Trophoblast cell (in vitro differentiated cells and primary cell): ENCODE results near the gene EEF2KMT.
"Not testable (repeated sequence)": the region's sequence is repeated elsewhere in the genome, so short reads cannot be mapped to it uniquely, and the experiment has no call there.

ENCODE experiments used
- DNase-seq, 2 donors: peaks; one replicate each; pipeline ENCODE4 v3.0.0-alpha.2; 2016
- H2AFZ ChIP-seq: 2 replicates; pipeline ENCODE4 v1.6.1; 2013; ENCODE audit warnings: low read length, moderate library complexity, mild to moderate bottlenecking; ENCODE audit not compliant: insufficient read depth, poor library complexity
- H2AK5ac ChIP-seq: 2 replicates; pipeline ENCODE4 v1.6.1; 2013; ENCODE audit warnings: mild to moderate bottlenecking, low read length
- H2BK120ac ChIP-seq: 2 replicates; pipeline ENCODE4 v1.6.1; 2013; ENCODE audit warnings: low read length, mild to moderate bottlenecking, moderate library complexity; ENCODE audit not compliant: insufficient read depth, poor library complexity
- H2BK12ac ChIP-seq: 2 replicates; pipeline ENCODE4 v1.6.1; 2013; ENCODE audit warnings: mild to moderate bottlenecking, low read length, moderate library complexity
- H2BK5ac ChIP-seq: 2 replicates; pipeline ENCODE4 v1.6.1; 2013; ENCODE audit warnings: low read length, low read depth, moderate library complexity, mild to moderate bottlenecking; ENCODE audit not compliant: poor library complexity
- H3K14ac ChIP-seq: 2 replicates; pipeline ENCODE4 v1.6.1; 2013; ENCODE audit warnings: mild to moderate bottlenecking, low read length
- H3K18ac ChIP-seq: 2 replicates; pipeline ENCODE4 v1.6.1; 2013; ENCODE audit warnings: mild to moderate bottlenecking, low read length
- H3K23ac ChIP-seq: 2 replicates; pipeline ENCODE4 v1.6.1; 2013; ENCODE audit warnings: low read length
- H3K27ac ChIP-seq: 2 replicates; pipeline ENCODE4 v1.5.1; 2013; ENCODE audit warnings: low read depth, mild to moderate bottlenecking, inconsistent platforms, low read length, moderate library complexity
- H3K27me3 ChIP-seq: 2 replicates; pipeline ENCODE4 v1.6.1; 2013; ENCODE audit warnings: inconsistent platforms, mild to moderate bottlenecking, low read length, moderate library complexity; ENCODE audit not compliant: insufficient read depth
- H3K36me3 ChIP-seq, 2 experiments: 1 replicate in 1 of 2; 2 replicates in 1 of 2; pipeline ENCODE4 v1.6.1; 2013; ENCODE audit warnings: low read length in 2 of 2, mild to moderate bottlenecking in 2 of 2, moderate library complexity in 1 of 2; ENCODE audit not compliant: insufficient read depth in 2 of 2, control insufficient read depth in 1 of 2
- H3K4ac ChIP-seq: 2 replicates; pipeline ENCODE4 v1.6.1; 2013; ENCODE audit warnings: low read depth, mild to moderate bottlenecking, low read length, moderate library complexity
- H3K4me1 ChIP-seq, 2 experiments: 1 replicate in 1 of 2; 2 replicates in 1 of 2; pipeline ENCODE4 v1.6.1; 2013; ENCODE audit warnings: low read length in 2 of 2, mild to moderate bottlenecking in 2 of 2, moderate library complexity in 1 of 2; ENCODE audit not compliant: insufficient read depth in 2 of 2, control insufficient read depth in 1 of 2
- H3K4me2 ChIP-seq: 2 replicates; pipeline ENCODE4 v1.6.1; 2013; ENCODE audit warnings: inconsistent platforms, mild to moderate bottlenecking, low read length, moderate library complexity
- H3K4me3 ChIP-seq: 2 replicates; pipeline ENCODE4 v1.5.1; 2013; ENCODE audit warnings: mild to moderate bottlenecking, low read depth, low read length, inconsistent platforms
- H3K79me1 ChIP-seq: one replicate; pipeline ENCODE4 v1.6.1; 2013; ENCODE audit warnings: low read length
- H3K79me2 ChIP-seq: 2 replicates; pipeline ENCODE4 v1.6.1; 2013; ENCODE audit warnings: low read length, mild to moderate bottlenecking; ENCODE audit not compliant: control insufficient read depth, insufficient read depth, poor library complexity
- H3K9ac ChIP-seq: 2 replicates; pipeline ENCODE4 v1.6.1; 2013; ENCODE audit warnings: mild to moderate bottlenecking, low read length
- H3K9me3 ChIP-seq: 2 replicates; pipeline ENCODE4 v1.6.1; 2013; ENCODE audit warnings: low read depth, mild to moderate bottlenecking, control low read depth, inconsistent platforms, low read length; ENCODE audit not compliant: insufficient read depth
- H4K12ac ChIP-seq: 2 replicates; pipeline ENCODE4 v1.6.1; 2013; ENCODE audit warnings: low read depth, mild to moderate bottlenecking, low read length, moderate library complexity
- H4K8ac ChIP-seq: 2 replicates; pipeline ENCODE4 v1.6.1; 2013; ENCODE audit warnings: low read depth, mild to moderate bottlenecking, low read length, moderate library complexity
- H4K91ac ChIP-seq: one replicate; pipeline ENCODE4 v1.6.1; 2013; ENCODE audit warnings: low read depth, mild to moderate bottlenecking, low read length, moderate library complexity
- WGBS: extraction: QIAGEN DNeasy Blood & Tissue Kit; methylation state at CpG from one replicate; pipeline ENCODE4 v1.1.7; 2013; ENCODE audit warnings: missing lambda C conversion rate; ENCODE audit not compliant: insufficient read length, insufficient coverage; ENCODE audit errors: extremely low coverage; 5-methylcytosine and 5-hydroxymethylcytosine counted together

EEF2KMT gene

DNA sequence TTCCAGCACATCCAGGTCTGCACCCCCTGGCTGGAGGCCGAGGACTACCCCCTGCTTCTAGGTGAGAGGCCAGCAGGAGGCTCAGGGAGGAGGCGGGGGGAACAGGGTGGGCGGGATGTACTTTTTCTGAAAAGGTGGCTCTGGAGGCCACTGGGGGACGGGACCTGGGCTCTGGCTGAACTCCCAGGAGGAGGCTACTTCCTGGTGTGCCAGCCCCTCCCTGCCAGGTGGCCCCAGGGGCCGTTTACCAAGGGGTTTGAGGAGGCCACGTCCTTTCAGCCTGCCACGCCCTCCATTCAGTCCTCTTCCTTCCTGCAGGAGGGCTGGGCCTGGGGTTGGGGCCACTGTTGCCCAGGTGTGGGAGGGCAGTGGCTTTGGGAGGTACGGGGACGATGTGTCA is 16.6 kb downstream of the EEF2KMT start:
- not testable (repeated sequence) for H3K9ac ChIP-seq, H4K8ac ChIP-seq, H2AFZ ChIP-seq, H3K23ac ChIP-seq, H2AK5ac ChIP-seq, H3K4me2 ChIP-seq, H3K4me3 ChIP-seq, H3K9me3 ChIP-seq, H4K12ac ChIP-seq, H3K4me1 ChIP-seq, H2BK5ac ChIP-seq, H3K4ac ChIP-seq, H3K27ac ChIP-seq, H2BK120ac ChIP-seq, H3K27me3 ChIP-seq, H3K18ac ChIP-seq, H2BK12ac ChIP-seq, H3K79me2 ChIP-seq, H3K79me1 ChIP-seq, H3K14ac ChIP-seq, H4K91ac ChIP-seq, DNase-seq
- WGBS = no CpG with 5 or more reads among the region's 9 CpGs
- peaks cover 34 to 46% of the 10 kb centered on the region in 2 experiments for H3K36me3 ChIP-seq

DNA sequence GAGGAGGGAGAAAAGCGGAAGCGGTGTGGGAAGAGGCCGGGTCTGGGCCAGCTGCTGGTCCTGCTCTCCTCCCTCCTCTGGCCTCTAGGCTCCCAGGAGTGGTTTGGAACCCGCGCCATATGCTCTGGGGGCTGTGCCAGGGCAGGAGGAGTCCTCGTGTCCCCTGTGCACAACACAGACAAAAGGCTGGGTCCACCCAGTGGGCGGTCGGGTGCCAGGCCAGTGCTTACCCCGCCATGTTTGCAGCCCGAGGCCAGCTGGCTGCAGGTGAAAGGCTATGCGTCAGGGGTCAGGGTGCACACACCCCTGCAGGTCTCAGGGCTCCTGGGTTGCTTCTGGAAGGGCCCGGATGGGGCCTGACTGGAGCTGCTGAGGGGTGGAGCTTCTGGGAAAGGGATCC is 17.1 kb downstream of the EEF2KMT start:
- not testable (repeated sequence) for H3K27me3 ChIP-seq, H2BK5ac ChIP-seq, H3K9ac ChIP-seq, H3K18ac ChIP-seq, H4K8ac ChIP-seq, H2BK12ac ChIP-seq, H2BK120ac ChIP-seq, H2AFZ ChIP-seq, DNase-seq, H3K14ac ChIP-seq, H4K91ac ChIP-seq, H3K4me1 ChIP-seq, H3K79me2 ChIP-seq, H3K4me2 ChIP-seq, H3K27ac ChIP-seq, H2AK5ac ChIP-seq, H3K9me3 ChIP-seq, H3K4me3 ChIP-seq, H3K4ac ChIP-seq, H4K12ac ChIP-seq, H3K79me1 ChIP-seq, H3K23ac ChIP-seq
- H3K36me3 ChIP-seq = peaks cover 36 to 46% of the 10 kb centered on the region in 2 experiments
- no CpG with 5 or more reads among the region's 12 CpGs for WGBS

DNA sequence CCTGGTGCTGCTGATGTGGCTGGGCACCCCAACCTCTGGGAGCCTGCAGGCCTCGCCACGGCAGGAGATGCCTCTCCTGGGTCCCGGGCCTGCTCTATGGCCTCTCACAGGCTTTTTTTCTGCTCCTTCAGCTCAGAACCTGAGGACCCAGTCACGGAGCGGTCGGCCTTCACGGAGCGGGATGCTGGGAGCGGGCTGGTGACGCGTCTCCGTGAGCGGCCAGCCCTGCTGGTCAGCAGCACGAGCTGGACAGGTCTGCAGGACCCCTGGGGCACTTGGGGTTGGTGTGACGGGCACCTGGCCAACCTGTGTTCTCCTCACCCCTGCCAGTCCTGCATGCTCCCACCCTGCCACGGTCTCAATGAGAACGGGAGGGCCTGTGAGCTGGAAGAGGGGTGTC is 19.0 kb downstream of the EEF2KMT start:
- H3K4me2 ChIP-seq = no peak overlapping the region
- no peak overlapping the region for H3K23ac ChIP-seq
- H2BK12ac ChIP-seq = no peak overlapping the region
- no peak overlapping the region for H3K18ac ChIP-seq
- H3K79me1 ChIP-seq = no peaks in the 10 kb centered on the region
- DNase-seq = no peak
- no peak overlapping the region for H4K8ac ChIP-seq
- H2AK5ac ChIP-seq = no peak overlapping the region
- WGBS = no CpG with 5 or more reads among the region's 17 CpGs
- no peaks in the 10 kb centered on the region for H3K4me1 ChIP-seq
- peaks cover 34 to 44% of the 10 kb centered on the region in 2 experiments for H3K36me3 ChIP-seq
- no peak overlapping the region for H3K4ac ChIP-seq
- no peaks in the 10 kb centered on the region for H3K27me3 ChIP-seq
- H3K9ac ChIP-seq = no peak overlapping the region
- no peak overlapping the region for H4K91ac ChIP-seq
- no peak overlapping the region for H3K27ac ChIP-seq
- H2BK120ac ChIP-seq = no peak overlapping the region
- no peak overlapping the region for H3K14ac ChIP-seq
- no peak overlapping the region for H4K12ac ChIP-seq
- H3K4me3 ChIP-seq = no peak overlapping the region
- H2AFZ ChIP-seq = no peak overlapping the region
- H3K79me2 ChIP-seq = no peaks in the 10 kb centered on the region
- H3K9me3 ChIP-seq = no peaks in the 10 kb centered on the region
- H2BK5ac ChIP-seq = no peak overlapping the region

DNA sequence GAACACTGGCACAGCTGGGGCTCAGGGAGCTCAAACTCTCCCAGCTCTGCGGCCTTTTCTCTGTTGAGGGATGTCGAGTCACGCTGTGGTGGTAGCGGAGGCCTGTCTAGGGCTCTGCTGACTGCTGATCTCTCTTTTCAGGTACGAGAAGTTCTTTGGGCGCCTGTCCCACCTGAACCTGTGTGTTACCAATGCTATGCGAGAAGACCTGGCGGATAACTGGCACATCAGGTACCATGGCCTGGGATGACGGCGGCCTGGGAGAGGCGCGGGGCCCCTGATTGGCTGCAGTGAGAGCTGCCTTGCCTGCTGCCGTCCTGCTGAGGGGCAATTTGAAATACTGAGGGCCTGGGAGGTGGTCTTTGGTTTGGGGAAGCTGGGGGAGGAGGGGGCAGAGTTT is 20.3 kb downstream of the EEF2KMT start:
- no peak overlapping the region for H4K8ac ChIP-seq
- no peak overlapping the region for H4K91ac ChIP-seq
- H2BK5ac ChIP-seq = no peak overlapping the region

More for the DNA sequence above, 20.3 kb downstream of the EEF2KMT start:
- DNase-seq = no peak
- Histone ChIP-seq H2BK12ac (no peak overlapping the region), H3K4me1 (peaks cover 2 to 4% of the 10 kb centered on the region in 2 experiments), H2BK120ac (no peak overlapping the region), H3K4ac (no peak overlapping the region), H3K4me3 (no peak overlapping the region), H4K12ac (no peak overlapping the region), H3K36me3 (peaks cover 34 to 37% of the 10 kb centered on the region in 2 experiments), H3K27me3 (no peaks in the 10 kb centered on the region), H3K9ac (no peak overlapping the region), H3K9me3 (no peaks in the 10 kb centered on the region), H2AK5ac (no peak overlapping the region), H3K79me1 (no peaks in the 10 kb centered on the region), H3K27ac (no peak overlapping the region), H3K4me2 (no peak overlapping the region), H3K23ac (no peak overlapping the region), H2AFZ (no peak overlapping the region), H3K18ac (no peak overlapping the region), H3K79me2 (no peaks in the 10 kb centered on the region), H3K14ac (no peak overlapping the region)
- no CpG with 5 or more reads among the region's 13 CpGs for WGBS
